ENCODE measurements around the gene BCAS1. TPM values are rescaled to one million over a fixed set of nuclear protein-coding genes. Genes with fewer than 3 reads are reported as not detected.

The BCAS1 gene
- total RNA-seq, 1 donor from 2014 or later: not detected

DNA sequence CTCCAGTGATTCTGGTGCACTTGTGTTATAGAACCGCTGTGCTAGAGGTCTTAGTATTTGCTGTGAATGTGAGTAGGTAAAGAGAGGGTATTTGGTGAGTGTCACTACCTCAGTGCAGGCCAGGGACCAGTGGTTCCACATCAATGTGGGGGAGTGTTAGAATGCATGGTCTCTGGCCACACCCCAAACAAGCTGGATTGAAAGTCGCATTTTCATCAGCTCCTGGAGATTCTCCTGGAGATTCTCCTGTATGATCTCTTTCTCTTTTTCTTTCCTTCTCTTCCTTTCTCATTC is 26.8 kb upstream of the BCAS1 start:
- Mint-ChIP-seq H3K27ac (ENCODE audit: unreplicated experiment) (no peak overlapping the region), H3K4me1 (peaks cover 19% of the 10 kb centered on the region), H3K36me3 (ENCODE audit: low read depth) (no peaks in the 10 kb centered on the region), H3K9me3 (no peaks in the 10 kb centered on the region), H3K4me3 (no peak overlapping the region), H3K27me3 (ENCODE audit: low read depth) (no peaks in the 10 kb centered on the region)
- no peak for DNase-seq (ENCODE audit: low read depth, low spot score)
- TF ChIP-seq, protein P1, sequence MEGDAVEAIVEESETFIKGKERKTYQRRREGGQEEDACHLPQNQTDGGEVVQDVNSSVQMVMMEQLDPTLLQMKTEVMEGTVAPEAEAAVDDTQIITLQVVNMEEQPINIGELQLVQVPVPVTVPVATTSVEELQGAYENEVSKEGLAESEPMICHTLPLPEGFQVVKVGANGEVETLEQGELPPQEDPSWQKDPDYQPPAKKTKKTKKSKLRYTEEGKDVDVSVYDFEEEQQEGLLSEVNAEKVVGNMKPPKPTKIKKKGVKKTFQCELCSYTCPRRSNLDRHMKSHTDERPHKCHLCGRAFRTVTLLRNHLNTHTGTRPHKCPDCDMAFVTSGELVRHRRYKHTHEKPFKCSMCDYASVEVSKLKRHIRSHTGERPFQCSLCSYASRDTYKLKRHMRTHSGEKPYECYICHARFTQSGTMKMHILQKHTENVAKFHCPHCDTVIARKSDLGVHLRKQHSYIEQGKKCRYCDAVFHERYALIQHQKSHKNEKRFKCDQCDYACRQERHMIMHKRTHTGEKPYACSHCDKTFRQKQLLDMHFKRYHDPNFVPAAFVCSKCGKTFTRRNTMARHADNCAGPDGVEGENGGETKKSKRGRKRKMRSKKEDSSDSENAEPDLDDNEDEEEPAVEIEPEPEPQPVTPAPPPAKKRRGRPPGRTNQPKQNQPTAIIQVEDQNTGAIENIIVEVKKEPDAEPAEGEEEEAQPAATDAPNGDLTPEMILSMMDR (conservative IDR thresholded peaks at IDR 0.05): no peak

DNA sequence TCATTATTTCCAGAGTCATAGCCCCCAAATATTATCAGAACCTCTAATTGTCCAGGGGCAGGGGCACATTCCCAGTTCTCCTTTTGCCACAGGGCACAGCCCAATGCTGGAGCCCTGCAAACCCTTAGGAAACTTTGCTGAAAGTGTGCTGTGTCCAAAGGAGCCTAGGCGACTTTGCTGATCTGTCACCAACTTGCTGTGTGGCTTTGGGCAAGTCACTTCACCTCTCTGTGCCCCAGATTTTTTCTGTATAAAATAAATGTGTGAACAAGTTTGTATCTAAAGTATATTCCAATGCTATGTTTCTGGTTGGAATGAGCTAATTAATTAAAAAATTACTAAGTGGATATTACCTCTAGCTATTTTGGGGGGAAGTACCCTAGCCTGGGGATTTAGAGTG is 25.4 kb upstream of the BCAS1 start:
- Mint-ChIP-seq H3K27me3 (ENCODE audit: low read depth) (no peaks in the 10 kb centered on the region), H3K36me3 (ENCODE audit: low read depth) (no peaks in the 10 kb centered on the region), H3K4me1 (peaks cover 19% of the 10 kb centered on the region), H3K9me3 (no peaks in the 10 kb centered on the region), H3K4me3 (no peak overlapping the region), H3K27ac (ENCODE audit: unreplicated experiment) (no peak overlapping the region)
- TF ChIP-seq, protein P1 (conservative IDR thresholded peaks at IDR 0.05): no peak
- DNase-seq (ENCODE audit: low read depth, low spot score): no peak

DNA sequence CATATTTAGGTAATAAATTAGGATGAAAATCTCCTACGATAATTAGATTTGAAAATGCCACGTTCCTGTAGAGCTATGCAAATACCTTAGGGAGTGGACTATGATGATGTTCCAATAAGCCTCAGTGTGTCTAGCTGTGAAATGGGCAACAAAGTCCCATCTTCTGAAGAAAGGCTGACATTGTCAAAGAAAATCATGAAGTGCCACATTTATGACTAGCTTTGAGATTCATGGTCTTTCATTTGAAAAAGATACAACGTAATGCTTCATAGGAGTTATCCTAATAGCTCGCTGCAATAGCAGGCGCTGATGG is 23.8 kb upstream of the BCAS1 start:
- no peak for DNase-seq (ENCODE audit: low read depth, low spot score)
- TF ChIP-seq, protein P1 (conservative IDR thresholded peaks at IDR 0.05): no peak
- Mint-ChIP-seq H3K4me1 (peaks cover 23% of the 10 kb centered on the region), H3K9me3 (no peaks in the 10 kb centered on the region), H3K27me3 (ENCODE audit: low read depth) (no peaks in the 10 kb centered on the region), H3K27ac (ENCODE audit: unreplicated experiment) (no peak overlapping the region), H3K4me3 (no peak overlapping the region), H3K36me3 (ENCODE audit: low read depth) (no peaks in the 10 kb centered on the region)

DNA sequence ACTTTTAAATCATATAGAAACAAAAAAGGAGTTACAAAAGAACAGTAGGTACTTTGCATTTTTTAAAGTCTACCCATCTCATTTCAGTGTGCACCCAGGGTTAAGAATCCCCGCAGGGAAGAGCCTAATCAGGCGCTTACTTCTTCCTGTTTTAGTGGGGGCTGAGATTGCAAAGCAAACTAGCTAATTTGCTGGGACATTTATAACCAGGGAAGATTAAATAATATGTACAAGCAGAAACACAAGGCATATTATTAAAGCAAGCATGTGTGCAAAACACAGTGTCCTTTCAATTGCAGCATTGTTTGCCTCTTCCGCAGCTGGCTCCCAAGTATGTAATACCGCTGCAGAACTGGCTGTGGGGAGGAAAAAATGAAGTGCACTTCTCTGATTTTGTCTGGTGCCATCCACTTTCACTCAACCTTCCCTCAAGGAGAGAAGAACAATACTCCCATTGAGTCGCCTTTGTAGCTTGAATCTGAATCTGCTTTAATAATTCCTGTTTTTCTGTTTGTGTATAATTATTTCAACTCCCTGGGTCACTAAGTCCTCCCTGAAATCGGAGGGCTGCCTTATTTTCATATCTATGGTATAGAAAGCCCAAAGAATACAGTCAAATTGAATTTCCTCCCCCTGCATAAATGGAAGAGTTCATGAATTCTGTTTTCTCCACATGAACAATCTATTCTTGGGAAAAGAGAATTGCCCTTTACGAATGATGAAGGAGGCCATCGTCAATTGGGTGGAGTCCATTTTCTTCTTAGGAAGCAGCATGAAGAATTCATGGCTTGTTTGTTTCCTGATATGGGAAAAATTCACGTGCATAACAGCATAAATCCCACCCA is 23.3 kb upstream of the BCAS1 start:
- peak; percentile 8 for DNase-seq (ENCODE audit: low read depth, low spot score)
- Mint-ChIP-seq H3K27ac (ENCODE audit: unreplicated experiment) (peak overlapping the region; percentile 92), H3K9me3 (no peaks in the 10 kb centered on the region), H3K36me3 (ENCODE audit: low read depth) (no peaks in the 10 kb centered on the region), H3K4me3 (peak overlapping the region; percentile 42), H3K4me1 (peaks cover 23% of the 10 kb centered on the region), H3K27me3 (ENCODE audit: low read depth) (no peaks in the 10 kb centered on the region)
- TF ChIP-seq, protein P1 (conservative IDR thresholded peaks at IDR 0.05): no peak

DNA sequence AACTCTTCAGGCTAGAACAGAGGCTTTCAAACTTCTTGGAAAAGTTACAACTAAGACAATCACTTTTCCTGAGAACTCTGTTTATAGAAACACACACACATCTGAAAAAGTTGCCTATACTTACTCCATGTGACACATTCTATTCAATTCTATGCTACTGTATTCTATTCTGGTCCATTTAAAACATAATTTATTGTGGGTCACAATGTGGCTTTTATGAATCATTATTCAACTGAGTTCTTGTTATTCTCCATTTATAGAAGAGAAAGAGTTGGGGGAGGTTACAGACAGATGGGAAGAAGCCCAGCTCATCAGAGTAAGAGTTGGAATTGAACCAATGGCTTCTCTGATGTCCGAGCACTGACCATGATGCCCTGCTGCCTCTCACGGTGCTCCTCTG is 21.6 kb upstream of the BCAS1 start:
- TF ChIP-seq, protein P1 (conservative IDR thresholded peaks at IDR 0.05): no peak
- DNase-seq (ENCODE audit: low read depth, low spot score): no peak
- no peaks in the 10 kb centered on the region for H3K27me3 Mint-ChIP-seq (ENCODE audit: low read depth)
- H3K4me3 Mint-ChIP-seq: no peak overlapping the region
- no peaks in the 10 kb centered on the region for H3K36me3 Mint-ChIP-seq (ENCODE audit: low read depth)
- peaks cover 23% of the 10 kb centered on the region for H3K4me1 Mint-ChIP-seq
- no peaks in the 10 kb centered on the region for H3K9me3 Mint-ChIP-seq
- peak overlapping the region; percentile 68 for H3K27ac Mint-ChIP-seq (ENCODE audit: unreplicated experiment)
